GM12878 (cell line): ENCODE measurements around the gene RERE. TPM values are rescaled to one million over a fixed set of nuclear protein-coding genes. Genes with fewer than 3 reads are reported as not detected.

Experiments used
- ATAC-seq: fragments of 200-7000 bp; cut with Tn5 transposase; 3 replicates; pipeline ENCODE4 v1.9.1; 2020; ENCODE audit warnings: mild to moderate bottlenecking, moderate library complexity
- BruUV-seq: library from RNA; stranded (reverse); fragments of 400-500 nt; replicated peaks from 2 replicates; lab custom pipeline; 2021; lab: Mats Ljungman, UMichigan
- CTCF ChIA-PET: fragments of 300-600 bp; sonication (Branson Sonifier 250); formaldehyde crosslinking; extraction: SDS; loops from one replicate; lab custom pipeline; 2021; ENCODE audit warnings: inconsistent platforms; lab: Yijun Ruan, JAX
- POLR2A ChIA-PET: fragments of 350-600 bp; formaldehyde crosslinking; extraction: SDS; loops from one replicate; lab custom pipeline; 2021; ENCODE audit warnings: inconsistent platforms; lab: Charles Lee
- RAD21 ChIA-PET: fragments of 300-600 bp; sonication (Branson Sonifier 250); formaldehyde crosslinking; loops from one replicate; lab custom pipeline; 2023; ENCODE audit warnings: antibody characterized with exemption; ENCODE audit not compliant: unreplicated experiment; lab: Charles Lee
- SMC1A ChIA-PET: fragments of 300-600 bp; sonication (Branson Sonifier 250); formaldehyde crosslinking; loops from one replicate; lab custom pipeline; 2023; ENCODE audit not compliant: unreplicated experiment, uncharacterized antibody; lab: Charles Lee
- DNase-seq: peaks from one replicate; pipeline ENCODE4 v3.0.0-alpha.2; 2011; ENCODE audit warnings: low read depth, low spot score
- FAIRE-seq: peaks from 3 replicates; lab custom pipeline; 2011; peaks lifted over from hg19 to GRCh38; lab: Jason Lieb, UNC
- H2AFZ ChIP-seq: 2 replicates; pipeline ENCODE4 v1.6.0; 2011; ENCODE audit warnings: low read depth, low read length, control low read depth; ENCODE audit not compliant: control insufficient read depth
- H3K27ac ChIP-seq: 2 replicates; pipeline ENCODE4 v1.5.1; 2011; ENCODE audit warnings: control low read depth; ENCODE audit not compliant: control insufficient read depth, insufficient read depth
- H3K27me3 ChIP-seq, 2 experiments: replicated peaks in 1 of 2; 2 replicates each; pipeline versions ENCODE4 v1.6.0 to v1.6.1; 2011; ENCODE audit warnings: low read length in 1 of 2; ENCODE audit not compliant: control insufficient read depth in 2 of 2, insufficient read depth in 2 of 2
- H3K36me3 ChIP-seq, 2 experiments: 2 replicates each; pipeline ENCODE4 v1.5.1; 2011; ENCODE audit warnings: low read length in 1 of 2; ENCODE audit not compliant: control insufficient read depth in 2 of 2, insufficient read depth in 2 of 2
- H3K4me1 ChIP-seq: 2 replicates; pipeline ENCODE4 v1.6.1; 2011; ENCODE audit warnings: mild to moderate bottlenecking, low read length, moderate library complexity, mixed read lengths; ENCODE audit not compliant: control insufficient read depth, insufficient read depth
- H3K4me2 ChIP-seq: 2 replicates; pipeline ENCODE4 v1.6.0; 2011; ENCODE audit warnings: control low read depth; ENCODE audit not compliant: control insufficient read depth, insufficient read depth
- H3K4me3 ChIP-seq: fragments of 200-600 bp; sonication (generic); 2 replicates; pipeline ENCODE4 v1.5.1; 2016
- H3K79me2 ChIP-seq: 2 replicates; pipeline ENCODE4 v1.6.0; 2011; ENCODE audit warnings: low read length; ENCODE audit not compliant: control insufficient read depth, insufficient read depth
- H3K9ac ChIP-seq: 2 replicates; pipeline ENCODE4 v1.8.0; 2011; ENCODE audit warnings: low read length, control low read depth, mixed read lengths; ENCODE audit not compliant: control insufficient read depth, insufficient read depth
- H3K9me3 ChIP-seq: replicated peaks from 3 replicates; pipeline ENCODE4 v1.5.1; 2011; ENCODE audit warnings: mild to moderate bottlenecking, low read length; ENCODE audit not compliant: control insufficient read depth, insufficient read depth
- H4K20me1 ChIP-seq: 2 replicates; pipeline ENCODE4 v1.6.0; 2011; ENCODE audit not compliant: control insufficient read depth, insufficient read depth
- NFYA ChIP-seq: IDR thresholded peaks from 2 replicates; pipeline ENCODE4 v1.6.1; 2011; ENCODE audit warnings: low read depth, mild to moderate bottlenecking, low read length, improper control_type of control experiment, borderline replicate concordance
- POLR2A ChIP-seq: IDR thresholded peaks from 2 replicates; pipeline ENCODE4 v1.6.1; 2011; ENCODE audit warnings: low read depth, mild to moderate bottlenecking, low read length
- PRDM15 ChIP-seq: fragments of 450-650 bp; formaldehyde crosslinking; IDR thresholded peaks from 2 replicates; pipeline ENCODE4 v1.4.0; 2020; ENCODE audit warnings: mild to moderate bottlenecking, moderate library complexity
- SKIL ChIP-seq: fragments of 450-650 bp; IDR thresholded peaks from 2 replicates; pipeline ENCODE4 v1.6.1; 2017; ENCODE audit warnings: mild to moderate bottlenecking, low read depth, inconsistent platforms; ENCODE audit not compliant: poor library complexity, severe bottlenecking
- TAF1 ChIP-seq: IDR thresholded peaks from 2 replicates; pipeline ENCODE4 v1.6.1; 2011; ENCODE audit warnings: mild to moderate bottlenecking, low read depth, low read length, borderline replicate concordance
- YY1 ChIP-seq: IDR thresholded peaks from 2 replicates; pipeline ENCODE4 v1.6.1; 2011; ENCODE audit warnings: low read depth, mild to moderate bottlenecking, low read length
- WGBS: methylation state at CpG from one replicate; pipeline ENCODE4 v1.1.6; 2016; ENCODE audit warnings: low lambda C conversion rate; ENCODE audit not compliant: insufficient replicate concordance, insufficient coverage; ENCODE audit errors: missing lambda C conversion rate; 5-methylcytosine and 5-hydroxymethylcytosine counted together
- in situ Hi-C: fragments of 300-500 bp; cut with MboI; formaldehyde crosslinking; loops from 9 replicates; pipeline ENCODE4 v1.14.3; 2018; ENCODE audit warnings: mixed read lengths
- intact Hi-C: fragments of 100-400 bp; cut with micrococcal nuclease; formaldehyde crosslinking; loops from one replicate; pipeline ENCODE4 v1.14.2; 2022; ENCODE audit not compliant: unreplicated experiment
- polyA plus RNA-seq, 11 experiments: library from polyadenylated mRNA; depleted of rRNA in 4 of 11; unstranded in 6 of 11; stranded (reverse) in 5 of 11; fragments of >200 nt; fragmentation: Nextera tagmentation in 4 of 11; fragmentation: Illumina TruSeq in 1 of 11; extraction: Ambion mirVana in 4 of 11; extraction: Trizol in 1 of 11; gene quantifications; 1 replicate in 1 of 11; 2 replicates in 10 of 11; pipeline versions ENCODE4 v1.2.1 to v1.2.3, GENCODE V29; 2011 to 2016; ENCODE audit warnings: inconsistent platforms in 2 of 11, missing spikeins in 2 of 11, low read depth in 1 of 11
- total RNA-seq, 4 experiments: library from RNA; depleted of rRNA in 3 of 4; stranded (reverse); fragments of >200 nt in 3 of 4; fragmentation: Illumina TruSeq in 1 of 4; extraction: Trizol in 1 of 4; gene quantifications; 2 replicates each; pipeline versions ENCODE4 v1.2.1 to v1.2.3, GENCODE V29; 2013 to 2021

RERE gene
- total and polyA plus RNA-seq, 10 of the 15 experiments (the other 5 are each of a cell fraction or from before 2014, with no cell fraction given): 5.2 to 60.5 (median 20.2) TPM

GRCh38 chr1:8358897-8359616 is 458.4 kb downstream of the RERE start:
- Histone ChIP-seq H3K9ac (no peak overlapping the region), H3K9me3 (no peaks in the 10 kb centered on the region), H3K4me3 (no peak overlapping the region), H2AFZ (no peak overlapping the region), H3K27me3 (no peaks in the 10 kb centered on the region), H3K36me3 (peaks cover 26 to 72% of the 10 kb centered on the region in 2 experiments), H3K27ac (no peak overlapping the region), H3K4me1 (no peaks in the 10 kb centered on the region), H3K79me2 (no peaks in the 10 kb centered on the region), H3K4me2 (no peak overlapping the region), H4K20me1 (no peaks in the 10 kb centered on the region)
- intact Hi-C loops (no loop called here), in situ Hi-C loops (no loop called here)
- ChIA-PET SMC1A (interaction anchor here (0.7 kb wide), 1 partner anchor 347 kb away, joined by 3 read pairs; no protein-coding TSS in a partner anchor), POLR2A (no interaction called here), RAD21 (no interaction called here), CTCF (interaction anchor here (0.7 to 1.6 kb wide), 2 partner anchors 10 to 490 kb away, joined by 3 to 4 read pairs; no protein-coding TSS in a partner anchor)
- DNase-seq (no peak), FAIRE-seq (no peak), ATAC-seq (no peak)
- no peak for TF ChIP-seq TAF1
- TF ChIP-seq YY1: no peak
- no peak for TF ChIP-seq PRDM15 (CRISPR knock-in tag)
- no peak for TF ChIP-seq NFYA
- TF ChIP-seq SKIL: no peak
- 0 out of 2 replicates have a peak, but pooled peaks have one; percentile 3 for TF ChIP-seq POLR2A
- 84% methylated on average over 26 of the region's 26 CpGs for WGBS
- BruUV-seq: no TSS peak
